Endodermal cell (in vitro differentiated cells): Measurements from ENCODE around the gene LIPM. TPM values are rescaled to one million over a fixed set of nuclear protein-coding genes. Genes with fewer than 3 reads are reported as not detected.

Experiments
- DNase-seq: peaks from one replicate; pipeline ENCODE4 v3.0.0-alpha.2; 2017
- H3K27ac ChIP-seq: 2 replicates; pipeline ENCODE4 v1.5.1; 2013; ENCODE audit warnings: mild to moderate bottlenecking, low read depth, low read length, moderate library complexity
- H3K27me3 ChIP-seq: 2 replicates; pipeline ENCODE4 v1.6.1; 2013; ENCODE audit warnings: mild to moderate bottlenecking, low read length, moderate library complexity; ENCODE audit not compliant: insufficient read depth, control insufficient read depth, poor library complexity, severe bottlenecking
- H3K36me3 ChIP-seq: 2 replicates; pipeline ENCODE4 v1.7.0; 2013; ENCODE audit warnings: mild to moderate bottlenecking, low read length, moderate library complexity; ENCODE audit not compliant: control insufficient read depth, insufficient read depth
- H3K4me1 ChIP-seq: one replicate; pipeline ENCODE4 v1.7.0; 2013; ENCODE audit warnings: low read length; ENCODE audit not compliant: control insufficient read depth, insufficient read depth
- H3K4me3 ChIP-seq: 2 replicates; pipeline ENCODE4 v1.5.1; 2013; ENCODE audit warnings: mild to moderate bottlenecking, low read length, moderate library complexity
- H3K9ac ChIP-seq: 2 replicates; pipeline ENCODE4 v1.6.1; 2013; ENCODE audit warnings: mild to moderate bottlenecking, low read length, moderate library complexity; ENCODE audit not compliant: poor library complexity, severe bottlenecking; ENCODE audit errors: extremely low read depth
- H3K9me3 ChIP-seq: 2 replicates; pipeline ENCODE4 v1.6.1; 2013; ENCODE audit warnings: mild to moderate bottlenecking, low read length, moderate library complexity; ENCODE audit not compliant: control insufficient read depth
- H3K27ac Mint-ChIP-seq: 2 replicates; pipeline ENCODE4 v1.8.0; 2020; ENCODE audit warnings: mixed read lengths
- H3K27me3 Mint-ChIP-seq: 2 replicates; pipeline ENCODE4 v1.8.0; 2021; ENCODE audit warnings: mild to moderate bottlenecking, mixed read lengths; ENCODE audit not compliant: insufficient read depth
- H3K36me3 Mint-ChIP-seq: 2 replicates; pipeline ENCODE4 v1.8.0; 2020; ENCODE audit warnings: low read depth, mixed read lengths
- H3K4me1 Mint-ChIP-seq: 2 replicates; pipeline ENCODE4 v1.8.0; 2020; ENCODE audit warnings: mixed read lengths
- H3K4me3 Mint-ChIP-seq: 2 replicates; pipeline ENCODE4 v1.8.0; 2020; ENCODE audit warnings: mild to moderate bottlenecking, moderate library complexity, mixed read lengths
- H3K9me3 Mint-ChIP-seq: 2 replicates; pipeline ENCODE4 v1.8.0; 2020; ENCODE audit warnings: mild to moderate bottlenecking, mixed read lengths
- WGBS, 2 experiments: methylation state at CpG; one replicate each; pipeline versions ENCODE4 v1.1.5 to v1.1.7; 2013; ENCODE audit warnings: missing lambda C conversion rate in 2 of 2, mixed read lengths in 1 of 2; ENCODE audit not compliant: insufficient coverage in 1 of 2, insufficient read length in 1 of 2; 5-methylcytosine and 5-hydroxymethylcytosine counted together
- total RNA-seq, 2 donors: library from RNA; stranded (reverse); fragmentation: NEBNext Ultra II Directional in 1 of 2; extraction: Animal tissue kit (Norgen Biotek cat#: 25700) in 1 of 2; gene quantifications; 2 replicates in 1 of 2; 3 replicates in 1 of 2; pipeline ENCODE4 v1.2.1, GENCODE V29; 2021
- TF ChIP-seq, protein P1 (sequence below): fragments of 200-600 bp; sonication (generic); conservative IDR thresholded peaks from 2 replicates; pipeline ENCODE4 v1.5.0; 2021; ENCODE audit warnings: antibody characterized with exemption, mild to moderate bottlenecking

Gene LIPM
- total RNA-seq, 2 donors from 2014 or later, result not detected

DNA sequence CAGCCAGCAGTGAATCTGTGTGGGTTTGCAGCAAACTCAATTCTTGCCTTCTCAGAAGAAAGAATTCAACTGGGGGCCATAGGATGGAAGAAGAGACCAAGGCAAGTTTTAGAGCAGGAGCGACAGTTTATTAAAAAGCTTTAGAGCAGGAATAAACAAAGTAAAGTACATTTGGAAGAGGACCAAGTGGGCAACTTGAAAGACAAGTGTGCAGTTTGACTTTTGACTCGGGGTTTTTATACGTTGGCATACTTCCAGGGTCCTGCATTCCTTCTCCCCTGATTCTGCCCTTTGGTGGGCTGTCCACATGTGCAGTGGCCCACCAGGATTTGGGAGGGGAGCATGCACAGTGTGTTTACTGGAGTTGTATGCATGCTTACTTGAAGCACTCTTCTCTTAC, 52.2 kb downstream of the LIPM start:
- Mint-ChIP-seq H3K4me3 (no peak overlapping the region), H3K4me1 (peaks cover 8% of the 10 kb centered on the region), H3K27ac (no peak overlapping the region), H3K9me3 (no peaks in the 10 kb centered on the region), H3K36me3 (no peaks in the 10 kb centered on the region), H3K27me3 (peaks cover 7% of the 10 kb centered on the region)
- Histone ChIP-seq H3K27ac (no peak overlapping the region), H3K27me3 (peaks cover 22% of the 10 kb centered on the region), H3K9ac (no peak overlapping the region), H3K9me3 (no peaks in the 10 kb centered on the region), H3K36me3 (no peaks in the 10 kb centered on the region), H3K4me1 (no peaks in the 10 kb centered on the region), H3K4me3 (no peak overlapping the region)
- no peak for DNase-seq
- 72 to 92% methylated on average over 2 to 3 of the region's 3 CpGs for WGBS, 2 experiments
- TF ChIP-seq, protein P1, sequence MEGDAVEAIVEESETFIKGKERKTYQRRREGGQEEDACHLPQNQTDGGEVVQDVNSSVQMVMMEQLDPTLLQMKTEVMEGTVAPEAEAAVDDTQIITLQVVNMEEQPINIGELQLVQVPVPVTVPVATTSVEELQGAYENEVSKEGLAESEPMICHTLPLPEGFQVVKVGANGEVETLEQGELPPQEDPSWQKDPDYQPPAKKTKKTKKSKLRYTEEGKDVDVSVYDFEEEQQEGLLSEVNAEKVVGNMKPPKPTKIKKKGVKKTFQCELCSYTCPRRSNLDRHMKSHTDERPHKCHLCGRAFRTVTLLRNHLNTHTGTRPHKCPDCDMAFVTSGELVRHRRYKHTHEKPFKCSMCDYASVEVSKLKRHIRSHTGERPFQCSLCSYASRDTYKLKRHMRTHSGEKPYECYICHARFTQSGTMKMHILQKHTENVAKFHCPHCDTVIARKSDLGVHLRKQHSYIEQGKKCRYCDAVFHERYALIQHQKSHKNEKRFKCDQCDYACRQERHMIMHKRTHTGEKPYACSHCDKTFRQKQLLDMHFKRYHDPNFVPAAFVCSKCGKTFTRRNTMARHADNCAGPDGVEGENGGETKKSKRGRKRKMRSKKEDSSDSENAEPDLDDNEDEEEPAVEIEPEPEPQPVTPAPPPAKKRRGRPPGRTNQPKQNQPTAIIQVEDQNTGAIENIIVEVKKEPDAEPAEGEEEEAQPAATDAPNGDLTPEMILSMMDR, result no peak

DNA sequence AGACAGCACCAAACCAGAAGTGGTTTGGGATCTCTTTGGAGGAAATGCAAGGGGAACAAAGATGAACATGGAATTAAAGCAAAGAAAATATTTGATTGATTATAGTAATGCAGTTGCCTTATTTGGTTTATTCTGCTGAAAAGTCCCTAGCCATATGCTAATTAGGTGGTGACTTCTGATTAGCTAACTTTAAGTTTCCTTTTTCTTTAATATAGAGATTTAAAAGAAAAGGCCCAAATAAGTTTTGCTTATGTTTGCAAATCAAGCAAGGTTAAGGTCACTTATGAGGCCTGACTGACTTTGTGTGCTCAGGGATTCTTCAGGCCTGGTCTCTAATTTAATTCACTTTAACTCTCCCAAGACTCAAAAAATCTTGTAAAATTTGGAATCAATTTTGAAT, 55.3 kb downstream of the LIPM start:
- H3K36me3 ChIP-seq, result no peaks in the 10 kb centered on the region
- no peaks in the 10 kb centered on the region for H3K9me3 ChIP-seq
- H3K9ac ChIP-seq, result no peak overlapping the region
- Mint-ChIP-seq H3K9me3 (no peaks in the 10 kb centered on the region), H3K27ac (no peak overlapping the region), H3K4me3 (no peak overlapping the region), H3K36me3 (no peaks in the 10 kb centered on the region), H3K27me3 (peaks cover 9% of the 10 kb centered on the region), H3K4me1 (peaks cover 8% of the 10 kb centered on the region)
- no peak overlapping the region for H3K27ac ChIP-seq
- peaks cover 23% of the 10 kb centered on the region for H3K27me3 ChIP-seq
- no peak for DNase-seq
- no peak overlapping the region for H3K4me3 ChIP-seq
- TF ChIP-seq, protein P1, result no peak
- no peaks in the 10 kb centered on the region for H3K4me1 ChIP-seq

DNA sequence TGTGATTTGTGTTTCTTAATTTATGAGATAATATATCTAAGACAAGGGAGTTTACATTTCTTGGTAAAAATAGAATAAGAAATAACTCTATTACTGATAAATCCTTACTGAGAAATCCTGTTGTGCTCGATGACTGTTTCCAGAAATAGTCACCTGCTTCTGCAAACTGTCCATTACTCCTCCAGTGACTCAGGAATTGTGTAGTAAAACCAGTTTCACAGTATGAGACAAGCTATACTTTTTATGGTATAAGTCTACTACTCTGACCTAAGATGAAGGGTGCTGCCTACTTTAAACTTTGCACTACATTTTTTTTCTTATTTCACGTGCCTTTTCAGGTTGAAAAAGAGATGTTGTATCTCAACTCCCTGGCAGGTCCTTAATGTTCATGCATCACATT, 56.0 kb downstream of the LIPM start:
- Histone ChIP-seq H3K9ac (no peak overlapping the region), H3K9me3 (no peaks in the 10 kb centered on the region), H3K27me3 (peaks cover 29% of the 10 kb centered on the region), H3K4me3 (no peak overlapping the region), H3K36me3 (no peaks in the 10 kb centered on the region), H3K4me1 (no peaks in the 10 kb centered on the region), H3K27ac (no peak overlapping the region)
- Mint-ChIP-seq H3K4me1 (peaks cover 4% of the 10 kb centered on the region), H3K36me3 (no peaks in the 10 kb centered on the region), H3K27ac (no peak overlapping the region), H3K27me3 (peaks cover 16% of the 10 kb centered on the region), H3K9me3 (no peaks in the 10 kb centered on the region), H3K4me3 (no peak overlapping the region)
- no peak for DNase-seq
- 82 to 92% methylated on average over 1 to 2 of the region's 2 CpGs for WGBS, 2 experiments
- TF ChIP-seq, protein P1, result no peak
